ENCODE results near the gene THAP11. TPM values are rescaled to one million over a fixed set of nuclear protein-coding genes. Genes with fewer than 3 reads are reported as not detected.
"Not testable (repeated sequence)": the region's sequence is repeated elsewhere in the genome, so short reads cannot be mapped to it uniquely, and the experiment has no call there.

The THAP11 gene
- total RNA-seq, 1 donor from 2014 or later = 36.8 TPM

GRCh38 chr16:67833415-67834241 is 8.5 kb upstream of the THAP11 start:
- DNase-seq (ENCODE audit: extremely low read depth, low read depth, low spot score) = no peak

- no peak for DNase-seq (ENCODE audit: extremely low read depth, low read depth, low spot score)
Measured at GRCh38 chr16:67834242-67834614, 7.9 kb upstream of the THAP11 start.

GRCh38 chr16:67837190-67837589 is 4.9 kb upstream of the THAP11 start:
- not testable (repeated sequence) for DNase-seq (ENCODE audit: extremely low read depth, low read depth, low spot score)

- no peak for DNase-seq (ENCODE audit: extremely low read depth, low read depth, low spot score)
Measured at GRCh38 chr16:67837811-67838210, 4.3 kb upstream of the THAP11 start.

- DNase-seq (ENCODE audit: extremely low read depth, low read depth, low spot score) = no peak
Measured at GRCh38 chr16:67841198-67841815, 813 bp upstream of the THAP11 start.

GRCh38 chr16:67842509-67843342 is 606 bp downstream of the THAP11 start:
- no peak for DNase-seq (ENCODE audit: extremely low read depth, low read depth, low spot score)

- DNase-seq (ENCODE audit: extremely low read depth, low read depth, low spot score) = no peak
Measured at GRCh38 chr16:67843343-67843765, 1.2 kb downstream of the THAP11 start.

GRCh38 chr16:67844497-67844896 is 2.4 kb downstream of the THAP11 start:
- DNase-seq (ENCODE audit: extremely low read depth, low read depth, low spot score) = no peak

- no peak for DNase-seq (ENCODE audit: extremely low read depth, low read depth, low spot score)
Measured at GRCh38 chr16:67845291-67846062, 3.4 kb downstream of the THAP11 start.

- no peak for DNase-seq (ENCODE audit: extremely low read depth, low read depth, low spot score)
Measured at GRCh38 chr16:67846063-67846319, 3.9 kb downstream of the THAP11 start.

GRCh38 chr16:67846320-67847063 is 4.4 kb downstream of the THAP11 start, which contains the start of gene NUTF2:
Gene NUTF2 (plus strand): TSS chr16:67846933. CDS start chr16:67865131, 18,198 bp downstream.
- no peak for DNase-seq (ENCODE audit: extremely low read depth, low read depth, low spot score)

GRCh38 chr16:67847064-67847861 is 5.1 kb downstream of the THAP11 start, which contains the start of gene CENPT:
Gene CENPT (minus strand): TSS chr16:67847693. CDS start chr16:67833859, 13,834 bp downstream.
- no peak for DNase-seq (ENCODE audit: extremely low read depth, low read depth, low spot score)

GRCh38 chr16:67848118-67848517 is 6.0 kb downstream of the THAP11 start:
- no peak for DNase-seq (ENCODE audit: extremely low read depth, low read depth, low spot score)

GRCh38 chr16:67853670-67854069 is 11.6 kb downstream of the THAP11 start:
- no peak for DNase-seq (ENCODE audit: extremely low read depth, low read depth, low spot score)

- DNase-seq (ENCODE audit: extremely low read depth, low read depth, low spot score) = no peak
Measured at GRCh38 chr16:67855789-67856188, 13.7 kb downstream of the THAP11 start.

- no peak for DNase-seq (ENCODE audit: extremely low read depth, low read depth, low spot score)
Measured at GRCh38 chr16:67856927-67857546, 14.9 kb downstream of the THAP11 start.

- DNase-seq (ENCODE audit: extremely low read depth, low read depth, low spot score) = peak; percentile 67
Measured at GRCh38 chr16:67857547-67858233, 15.6 kb downstream of the THAP11 start.

- DNase-seq (ENCODE audit: extremely low read depth, low read depth, low spot score) = no peak
Measured at GRCh38 chr16:67858500-67858899, 16.4 kb downstream of the THAP11 start.
